ENCODE measurements around the gene LOXL1.
A peak's percentile ranks its signal among the peaks of the same experiment; 100 is the strongest.
"Not testable (repeated sequence)": the region's sequence is repeated elsewhere in the genome, so short reads cannot be mapped to it uniquely, and the experiment has no call there.

LOXL1 gene

GRCh38 chr15:73922186-73923151, 3.8 kb upstream of the LOXL1 start:
- DNase-seq = no peak

GRCh38 chr15:73923156-73923487, 3.1 kb upstream of the LOXL1 start:
- DNase-seq = no peak

DNA sequence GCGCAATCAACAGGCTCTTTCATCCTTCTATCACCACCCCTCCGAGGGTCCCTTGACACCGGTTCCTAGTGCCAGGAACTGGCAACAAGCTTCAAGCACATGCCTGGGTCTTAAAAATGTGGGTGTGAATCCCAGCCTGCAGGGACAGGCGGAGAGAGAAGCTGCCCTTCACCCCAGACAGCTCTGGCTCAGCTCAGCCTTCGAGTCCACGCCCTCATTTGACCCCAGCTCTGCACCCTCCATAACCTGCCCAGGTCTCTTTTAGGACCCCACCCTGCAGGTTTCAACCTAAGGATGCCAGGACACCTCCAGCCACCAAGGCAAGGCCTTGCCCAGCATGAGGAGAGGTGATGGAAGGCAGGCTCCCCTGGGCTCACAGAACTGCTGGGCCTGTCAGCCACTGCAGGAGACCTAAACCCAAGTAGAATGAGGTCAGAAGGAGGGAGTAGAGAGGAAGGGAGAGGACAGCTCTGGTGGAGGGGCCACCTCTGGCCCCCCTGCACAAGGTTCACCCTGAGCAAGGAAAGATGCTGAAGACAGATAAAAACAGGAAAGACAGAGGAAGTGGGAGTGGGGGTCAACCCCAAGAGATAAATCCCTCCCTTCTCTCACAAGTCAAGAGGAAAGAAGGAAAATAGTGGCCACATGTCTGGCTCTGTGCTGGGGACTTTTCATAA, 2.6 kb upstream of the LOXL1 start:
- DNase-seq = no peak

DNA sequence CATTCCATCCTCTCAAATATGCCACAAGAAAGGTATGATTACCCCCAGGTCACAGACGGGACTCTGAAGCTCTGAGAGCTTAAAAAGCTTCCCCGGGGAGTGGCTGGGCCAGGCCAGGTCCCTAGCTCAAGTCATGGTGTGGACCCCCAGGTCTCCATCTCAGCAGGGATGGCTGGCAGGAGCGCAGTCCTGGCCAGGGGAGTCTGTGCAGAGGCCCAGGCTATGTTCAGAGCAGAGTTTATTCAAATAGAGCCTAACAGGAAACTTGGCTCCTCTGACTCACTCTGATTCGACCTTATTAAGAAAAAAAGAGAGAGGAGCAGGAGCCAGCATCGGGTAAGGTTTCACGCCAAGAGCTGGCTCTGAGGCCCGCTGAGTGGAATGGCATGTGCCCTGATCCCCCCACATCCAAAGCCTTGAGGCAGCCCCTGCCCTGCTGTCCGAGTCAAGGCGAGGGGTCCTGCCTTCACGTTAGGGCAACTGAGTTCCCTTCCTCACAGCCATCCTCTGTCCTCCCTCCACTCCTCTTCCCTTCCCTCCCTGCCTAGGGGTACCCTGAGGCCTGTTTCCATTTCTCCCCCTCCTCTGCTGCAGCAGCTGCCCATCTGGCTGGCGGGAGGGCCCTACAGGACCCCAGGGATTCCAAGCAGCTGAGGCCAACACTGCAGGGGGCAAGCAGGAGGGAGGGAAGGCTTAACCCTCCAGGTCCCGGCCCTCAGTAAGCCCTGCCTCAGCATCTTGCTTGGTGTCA, 1.9 kb upstream of the LOXL1 start:
- DNase-seq = no peak

- DNase-seq = no peak
Measured at GRCh38 chr15:73925848-73926218, 429 bp upstream of the LOXL1 start.

DNA sequence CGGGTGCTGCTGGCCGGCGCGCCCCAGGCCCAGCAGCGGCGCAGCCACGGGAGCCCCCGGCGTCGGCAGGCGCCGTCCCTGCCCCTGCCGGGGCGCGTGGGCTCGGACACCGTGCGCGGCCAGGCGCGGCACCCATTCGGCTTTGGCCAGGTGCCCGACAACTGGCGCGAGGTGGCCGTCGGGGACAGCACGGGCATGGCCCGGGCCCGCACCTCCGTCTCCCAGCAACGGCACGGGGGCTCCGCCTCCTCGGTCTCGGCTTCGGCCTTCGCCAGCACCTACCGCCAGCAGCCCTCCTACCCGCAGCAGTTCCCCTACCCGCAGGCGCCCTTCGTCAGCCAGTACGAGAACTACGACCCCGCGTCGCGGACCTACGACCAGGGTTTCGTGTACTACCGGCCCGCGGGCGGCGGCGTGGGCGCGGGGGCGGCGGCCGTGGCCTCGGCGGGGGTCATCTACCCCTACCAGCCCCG, 777 bp downstream of the LOXL1 start:
- DNase-seq = no peak

DNA sequence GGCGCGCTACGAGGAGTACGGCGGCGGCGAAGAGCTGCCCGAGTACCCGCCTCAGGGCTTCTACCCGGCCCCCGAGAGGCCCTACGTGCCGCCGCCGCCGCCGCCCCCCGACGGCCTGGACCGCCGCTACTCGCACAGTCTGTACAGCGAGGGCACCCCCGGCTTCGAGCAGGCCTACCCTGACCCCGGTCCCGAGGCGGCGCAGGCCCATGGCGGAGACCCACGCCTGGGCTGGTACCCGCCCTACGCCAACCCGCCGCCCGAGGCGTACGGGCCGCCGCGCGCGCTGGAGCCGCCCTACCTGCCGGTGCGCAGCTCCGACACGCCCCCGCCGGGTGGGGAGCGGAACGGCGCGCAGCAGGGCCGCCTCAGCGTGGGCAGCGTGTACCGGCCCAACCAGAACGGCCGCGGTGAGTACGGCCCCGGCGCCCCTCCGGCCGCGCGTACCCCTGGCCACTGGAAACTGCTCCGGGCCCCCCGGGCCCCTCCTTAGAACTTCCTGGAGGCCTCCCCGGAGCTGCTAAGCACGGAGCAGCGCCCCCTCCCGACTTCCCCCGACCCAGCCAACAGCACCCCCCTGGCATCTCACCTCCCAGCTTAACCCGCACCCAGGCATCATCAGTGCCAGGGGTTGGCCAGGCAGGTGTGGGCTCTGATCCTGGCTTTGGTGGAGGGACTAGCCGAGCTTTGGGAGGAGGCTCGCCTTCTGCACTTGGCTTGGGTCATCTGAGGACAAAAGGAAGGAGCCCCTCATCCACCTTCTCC, 1.4 kb downstream of the LOXL1 start:
- DNase-seq = peak in 1 of 2 donors; percentile 13

GRCh38 chr15:73928241-73928579, 1.9 kb downstream of the LOXL1 start:
- no peak for DNase-seq

- no peak for DNase-seq
Measured at GRCh38 chr15:73928971-73929627, 2.8 kb downstream of the LOXL1 start.

DNA sequence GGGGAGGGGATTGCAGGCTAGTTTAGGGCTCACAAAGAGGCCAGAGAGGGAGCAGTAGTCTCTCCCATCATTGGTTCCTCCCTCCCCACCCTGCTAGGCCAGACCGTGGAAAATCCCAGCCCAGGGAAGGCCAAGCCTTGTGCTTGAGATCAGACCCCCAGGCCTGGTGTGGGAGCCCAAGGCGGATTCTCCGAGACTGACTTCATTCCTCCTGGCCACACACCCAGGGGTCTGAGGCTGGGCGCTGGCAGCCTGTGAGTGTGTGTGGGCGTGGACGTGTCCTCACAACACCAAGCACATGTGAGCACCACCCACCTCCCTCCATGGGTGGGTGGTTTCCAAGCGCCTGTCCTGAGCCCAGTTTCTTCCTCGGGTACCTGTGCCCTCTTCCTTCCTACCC, 4.1 kb downstream of the LOXL1 start:
- DNase-seq = no peak

- no peak for DNase-seq
Measured at GRCh38 chr15:73930790-73931281, 4.6 kb downstream of the LOXL1 start.

DNA sequence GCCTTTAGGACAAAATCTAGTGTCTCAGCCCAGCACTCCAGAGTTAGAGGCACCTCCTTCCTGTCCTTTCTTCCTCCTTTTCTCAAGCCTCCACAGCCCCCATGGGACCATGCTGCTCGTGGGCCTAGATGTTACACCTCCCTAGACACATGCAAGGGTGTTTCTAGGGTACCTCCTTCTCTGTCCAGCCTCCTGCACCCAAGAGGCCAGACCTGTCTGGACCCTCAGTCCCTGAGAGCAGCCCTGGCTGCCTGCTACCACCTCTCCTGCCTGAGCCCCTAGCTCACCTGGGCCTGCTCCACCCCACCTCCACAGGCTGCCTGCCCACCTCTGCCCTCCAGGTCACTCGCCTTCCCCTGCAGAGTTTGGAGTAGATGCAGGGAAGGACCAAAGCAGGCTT, 5.2 kb downstream of the LOXL1 start:
- no peak for DNase-seq

GRCh38 chr15:73932381-73933191, 6.3 kb downstream of the LOXL1 start:
- DNase-seq = no peak

DNA sequence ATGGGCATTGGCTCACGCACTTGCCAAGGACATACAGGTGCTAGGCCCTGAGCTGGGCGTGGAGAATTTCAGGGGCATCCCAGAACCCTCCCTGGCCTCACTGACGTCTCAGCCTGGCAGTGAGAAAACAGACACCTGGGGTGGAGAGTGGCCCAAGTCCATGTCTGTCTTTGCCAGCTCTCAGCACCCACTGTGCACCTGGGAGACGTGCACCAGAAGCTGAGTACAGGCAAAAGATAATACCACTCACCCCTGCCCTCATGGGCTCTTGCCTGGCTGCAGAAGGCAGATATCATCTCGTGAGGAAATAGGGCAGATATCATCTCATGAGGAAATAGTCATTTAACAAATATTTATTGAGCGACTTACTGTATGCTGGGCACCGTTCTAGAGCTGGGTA, 8.0 kb downstream of the LOXL1 start:
- no peak for DNase-seq

DNA sequence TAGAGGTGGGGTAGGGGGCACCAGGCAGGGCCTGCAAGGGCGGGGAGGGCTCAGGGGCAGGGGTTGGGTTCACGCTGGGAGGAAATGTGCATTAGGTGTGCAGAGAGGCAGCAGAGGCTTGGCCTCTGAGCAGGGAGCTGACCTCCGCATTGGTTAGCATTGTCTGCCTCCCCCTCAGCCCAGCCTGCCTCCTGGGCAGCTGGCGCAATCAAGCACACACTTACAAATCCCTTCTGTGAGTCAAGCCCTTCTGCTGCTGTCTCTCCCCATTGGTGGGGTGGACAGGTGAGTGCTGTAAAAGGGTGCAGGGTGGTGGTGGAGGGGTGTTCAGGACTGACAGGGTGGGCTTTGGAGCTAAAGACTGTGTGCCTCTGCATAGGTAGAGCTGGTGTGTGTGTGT, 9.3 kb downstream of the LOXL1 start:
- DNase-seq = no peak

- no peak for DNase-seq
Measured at GRCh38 chr15:73936181-73936580, 9.9 kb downstream of the LOXL1 start.

DNA sequence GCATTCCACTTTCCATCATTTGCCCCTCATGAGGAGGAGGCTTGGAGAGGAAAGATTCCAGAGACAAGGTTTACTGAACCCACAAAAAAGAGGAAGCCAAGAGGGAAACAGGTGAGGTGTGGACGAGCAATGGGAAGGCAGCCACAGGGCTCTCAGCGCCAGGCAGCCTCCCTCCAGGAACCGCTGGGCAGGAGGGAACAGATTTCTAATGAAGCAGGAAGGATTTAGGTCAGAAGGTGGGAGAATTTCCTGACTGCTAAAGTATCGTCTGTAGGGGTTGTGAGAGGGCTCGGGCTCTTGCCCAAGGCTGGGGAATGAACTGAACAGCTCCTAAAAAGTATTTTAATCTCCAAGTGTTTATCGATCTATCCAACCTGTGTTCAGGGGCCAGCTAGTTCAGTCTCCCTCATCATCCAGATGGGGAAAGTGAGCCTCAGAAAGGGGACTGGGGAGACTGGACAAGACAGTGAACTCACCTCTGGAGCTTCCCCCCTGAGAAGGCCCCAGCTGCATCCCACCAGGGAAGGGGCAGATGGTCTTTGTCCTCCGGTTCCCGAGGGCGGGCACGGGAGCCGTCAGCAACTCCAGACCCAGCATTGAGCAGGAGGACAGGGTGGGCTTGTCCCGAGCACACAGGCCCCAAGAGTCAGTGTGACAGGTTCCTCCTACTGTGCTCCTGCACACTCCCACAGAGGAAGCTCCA, 10.5 kb downstream of the LOXL1 start:
- no peak for DNase-seq

DNA sequence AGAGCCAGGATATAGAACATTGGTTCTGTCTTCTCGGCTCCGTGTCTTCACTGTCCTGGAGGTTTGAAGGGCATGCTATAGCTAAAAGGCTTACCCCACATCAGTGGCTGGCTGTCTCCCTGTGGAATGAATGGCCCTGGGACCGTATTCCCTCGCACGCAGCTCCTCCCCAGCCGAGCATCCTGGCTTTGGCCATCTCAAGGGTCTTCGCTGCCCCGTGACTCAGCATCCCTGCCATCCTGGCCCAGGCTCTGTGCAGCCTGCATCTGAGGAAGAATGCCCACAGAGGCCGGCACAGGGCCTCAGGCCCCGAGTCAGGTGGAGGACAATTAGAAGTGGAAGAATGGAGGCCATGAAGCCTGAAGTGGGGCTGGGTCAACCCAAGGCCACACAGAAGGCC, 11.0 kb downstream of the LOXL1 start:
- no peak for DNase-seq

GRCh38 chr15:73937726-73938125, 11.5 kb downstream of the LOXL1 start:
- no peak for DNase-seq

GRCh38 chr15:73938516-73938915, 12.3 kb downstream of the LOXL1 start:
- not testable (repeated sequence) for DNase-seq

Measured in inflammatory macrophage (primary cell).